PC-9 (cell line): ENCODE measurements around the gene NLGN1. TPM values are rescaled to one million over a fixed set of nuclear protein-coding genes. Genes with fewer than 3 reads are reported as not detected.

Experiments
- BruUV-seq: library from RNA; stranded (reverse); fragments of 400-500 nt; replicated peaks from 2 replicates; lab custom pipeline; 2021; lab: Mats Ljungman, UMichigan
- CTCF ChIA-PET: fragments of 300-600 bp; sonication (Branson Sonifier 250); formaldehyde crosslinking; loops from one replicate; lab custom pipeline; 2022; ENCODE audit warnings: antibody characterized with exemption; lab: Charles Lee
- POLR2A ChIA-PET: fragments of 300-600 bp; sonication (Branson Sonifier 250); formaldehyde crosslinking; loops from one replicate; lab custom pipeline; 2022; ENCODE audit warnings: antibody characterized with exemption; ENCODE audit not compliant: unreplicated experiment; lab: Charles Lee
- DNase-seq, 2 experiments: peaks; one replicate each; pipeline versions ENCODE4 v3.0.0 to v3.0.0-alpha.2; 2015 to 2022; ENCODE audit warnings: mixed read lengths in 1 of 2
- H2AFZ ChIP-seq: fragments of 200-600 bp; sonication (generic); 2 replicates; pipeline ENCODE4 v1.8.1; 2017; ENCODE audit warnings: antibody characterized with exemption
- H3F3A ChIP-seq: fragments of 200-600 bp; sonication (generic); 2 replicates; pipeline ENCODE4 v1.8.1; 2017; ENCODE audit warnings: antibody characterized with exemption, mild to moderate bottlenecking, low read depth; ENCODE audit not compliant: insufficient read depth
- H3K27ac ChIP-seq: fragments of 200-600 bp; sonication (generic); 2 replicates; pipeline ENCODE4 v1.6.1; 2016; ENCODE audit warnings: mixed run types
- H3K27me3 ChIP-seq: fragments of 200-600 bp; sonication (generic); 2 replicates; pipeline ENCODE4 v1.6.1; 2016; ENCODE audit warnings: low read depth, mixed run types; ENCODE audit not compliant: insufficient read depth
- H3K36me3 ChIP-seq: fragments of 200-600 bp; sonication (generic); 2 replicates; pipeline ENCODE4 v1.6.1; 2016; ENCODE audit warnings: low read depth, mixed run types
- H3K4me1 ChIP-seq: fragments of 200-600 bp; sonication (generic); replicated peaks from 2 replicates; pipeline ENCODE4 v1.6.1; 2016; ENCODE audit warnings: mixed run types; ENCODE audit not compliant: insufficient read depth
- H3K4me2 ChIP-seq: fragments of 200-600 bp; sonication (generic); 2 replicates; pipeline ENCODE4 v1.6.1; 2017; ENCODE audit warnings: mixed run types
- H3K4me3 ChIP-seq: fragments of 200-600 bp; sonication (generic); 2 replicates; pipeline ENCODE4 v1.6.1; 2016; ENCODE audit warnings: mixed run types
- H3K79me2 ChIP-seq: fragments of 200-600 bp; sonication (generic); 2 replicates; pipeline ENCODE4 v1.6.1; 2017; ENCODE audit warnings: low read depth, mixed run types
- H3K9me2 ChIP-seq: fragments of 200-600 bp; sonication (generic); 2 replicates; pipeline ENCODE4 v1.8.1; 2017; ENCODE audit warnings: mild to moderate bottlenecking; ENCODE audit not compliant: insufficient read depth
- H3K9me3 ChIP-seq: fragments of 200-600 bp; sonication (generic); 2 replicates; pipeline ENCODE4 v1.8.1; 2016; ENCODE audit warnings: low read depth; ENCODE audit not compliant: insufficient read depth
- H4K20me1 ChIP-seq: fragments of 200-600 bp; sonication (generic); 2 replicates; pipeline ENCODE4 v1.8.1; 2017; ENCODE audit not compliant: insufficient read depth
- EZH2 ChIP-seq: fragments of 200-600 bp; sonication (generic); IDR thresholded peaks from 2 replicates; pipeline ENCODE4 v1.8.0; 2017; ENCODE audit warnings: antibody characterized with exemption, low read depth
- intact Hi-C: fragments of 100-400 bp; cut with micrococcal nuclease; formaldehyde crosslinking; loops from one replicate; pipeline ENCODE4 v1.10.0; 2022; ENCODE audit not compliant: unreplicated experiment
- total RNA-seq: library from RNA; stranded (reverse); gene quantifications from 2 replicates; pipeline ENCODE4 v1.2.3, GENCODE V29; 2021
- TF ChIP-seq, protein P1 (sequence below): fragments of 200-600 bp; sonication (generic); conservative IDR thresholded peaks from 2 replicates; pipeline ENCODE4 v1.6.1; 2017; ENCODE audit warnings: mixed run types, antibody characterized with exemption, mild to moderate bottlenecking, moderate library complexity

NLGN1 gene
- total RNA-seq, 1 experiment from 2014 or later: 1.4 TPM

DNA sequence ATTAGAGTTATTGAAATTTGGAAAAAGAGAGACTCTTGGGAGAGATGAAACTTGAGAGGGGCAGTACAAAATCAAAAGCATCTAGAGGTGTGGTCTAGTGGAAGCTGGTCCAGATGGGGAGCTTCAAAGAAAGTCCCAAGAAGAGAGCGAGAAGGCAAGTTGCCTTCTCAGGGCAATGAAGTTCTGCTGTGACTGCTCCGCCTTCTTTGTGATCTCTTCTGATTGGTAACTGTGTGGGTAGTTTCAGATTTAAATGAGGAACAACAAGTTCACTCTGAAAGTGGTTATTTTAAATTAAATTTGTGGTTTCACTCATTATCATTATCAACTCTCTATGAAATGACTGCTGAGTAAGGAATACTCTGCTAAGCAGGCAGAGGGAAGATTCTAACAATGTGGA is 233.3 kb downstream of the NLGN1 start:
- POLR2A ChIA-PET: no interaction called here
- no peak overlapping the region for H2AFZ ChIP-seq
- H3K27ac ChIP-seq: no peak overlapping the region
- no peak overlapping the region for H3K4me3 ChIP-seq
- no peak for DNase-seq
- no peaks in the 10 kb centered on the region for H3K9me3 ChIP-seq
- H3F3A ChIP-seq: no peaks in the 10 kb centered on the region
- no peaks in the 10 kb centered on the region for H3K4me1 ChIP-seq
- intact Hi-C loops: no loop called here
- H3K9me2 ChIP-seq: no peaks in the 10 kb centered on the region
- H3K27me3 ChIP-seq: no peaks in the 10 kb centered on the region
- no TSS peak for BruUV-seq
- TF ChIP-seq, protein P1, sequence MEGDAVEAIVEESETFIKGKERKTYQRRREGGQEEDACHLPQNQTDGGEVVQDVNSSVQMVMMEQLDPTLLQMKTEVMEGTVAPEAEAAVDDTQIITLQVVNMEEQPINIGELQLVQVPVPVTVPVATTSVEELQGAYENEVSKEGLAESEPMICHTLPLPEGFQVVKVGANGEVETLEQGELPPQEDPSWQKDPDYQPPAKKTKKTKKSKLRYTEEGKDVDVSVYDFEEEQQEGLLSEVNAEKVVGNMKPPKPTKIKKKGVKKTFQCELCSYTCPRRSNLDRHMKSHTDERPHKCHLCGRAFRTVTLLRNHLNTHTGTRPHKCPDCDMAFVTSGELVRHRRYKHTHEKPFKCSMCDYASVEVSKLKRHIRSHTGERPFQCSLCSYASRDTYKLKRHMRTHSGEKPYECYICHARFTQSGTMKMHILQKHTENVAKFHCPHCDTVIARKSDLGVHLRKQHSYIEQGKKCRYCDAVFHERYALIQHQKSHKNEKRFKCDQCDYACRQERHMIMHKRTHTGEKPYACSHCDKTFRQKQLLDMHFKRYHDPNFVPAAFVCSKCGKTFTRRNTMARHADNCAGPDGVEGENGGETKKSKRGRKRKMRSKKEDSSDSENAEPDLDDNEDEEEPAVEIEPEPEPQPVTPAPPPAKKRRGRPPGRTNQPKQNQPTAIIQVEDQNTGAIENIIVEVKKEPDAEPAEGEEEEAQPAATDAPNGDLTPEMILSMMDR: no peak
- TF ChIP-seq EZH2: no peak
- no peak overlapping the region for H3K4me2 ChIP-seq
- CTCF ChIA-PET: no interaction called here
- H3K36me3 ChIP-seq: no peaks in the 10 kb centered on the region
- no peaks in the 10 kb centered on the region for H3K79me2 ChIP-seq
- H4K20me1 ChIP-seq: no peaks in the 10 kb centered on the region

DNA sequence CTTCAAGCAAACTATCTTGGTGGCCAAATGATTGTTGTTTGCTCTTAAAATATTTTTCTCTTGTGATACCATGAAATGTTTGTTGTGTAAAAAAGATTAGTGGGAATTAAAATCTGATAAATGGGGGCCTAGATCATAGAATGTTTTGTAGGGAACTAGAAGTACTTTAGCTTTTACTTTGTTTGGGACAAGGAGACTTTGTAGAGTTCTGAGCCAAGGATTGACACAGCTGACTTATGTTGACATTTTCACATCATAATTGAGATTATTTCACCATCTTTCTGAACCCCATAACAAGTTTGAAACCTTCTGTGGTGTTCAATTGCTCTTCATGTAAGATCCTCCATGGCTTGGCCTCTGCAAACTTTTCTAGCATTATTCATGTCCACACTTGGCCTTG is 235.4 kb downstream of the NLGN1 start:
- Histone ChIP-seq H3K9me3 (no peaks in the 10 kb centered on the region), H3K9me2 (no peaks in the 10 kb centered on the region), H3F3A (no peaks in the 10 kb centered on the region), H3K4me2 (no peak overlapping the region), H2AFZ (no peak overlapping the region), H3K4me3 (no peak overlapping the region), H3K27me3 (no peaks in the 10 kb centered on the region), H3K4me1 (no peaks in the 10 kb centered on the region), H3K27ac (no peak overlapping the region), H3K79me2 (no peaks in the 10 kb centered on the region), H4K20me1 (no peaks in the 10 kb centered on the region), H3K36me3 (no peaks in the 10 kb centered on the region)
- TF ChIP-seq, protein P1: no peak
- no peak for TF ChIP-seq EZH2
- DNase-seq: no peak
- intact Hi-C loops: no loop called here
- no TSS peak for BruUV-seq
- ChIA-PET CTCF (no interaction called here), POLR2A (no interaction called here)

DNA sequence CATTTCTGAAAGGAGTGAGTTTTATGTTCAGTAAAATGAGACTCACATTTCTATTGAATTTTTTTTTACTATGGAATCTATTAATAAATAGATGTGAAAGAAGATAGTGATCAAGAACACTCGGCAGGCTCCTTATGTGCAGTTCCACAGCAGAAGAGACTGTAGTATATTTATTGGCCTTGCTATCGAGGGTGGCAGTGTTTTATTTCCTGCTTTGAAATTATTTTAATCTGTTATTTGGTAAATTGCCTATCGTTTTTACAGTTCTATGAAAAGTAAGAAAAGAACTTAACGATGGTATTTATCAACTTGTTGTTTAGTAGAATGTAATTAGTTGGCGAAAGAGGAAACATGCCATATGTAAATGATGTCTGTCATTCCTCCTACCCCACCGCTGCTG is 238.3 kb downstream of the NLGN1 start:
- Histone ChIP-seq H3K27ac (no peak overlapping the region), H3K4me2 (no peak overlapping the region), H3K27me3 (no peaks in the 10 kb centered on the region), H3K9me2 (no peaks in the 10 kb centered on the region), H4K20me1 (no peaks in the 10 kb centered on the region), H3F3A (no peaks in the 10 kb centered on the region), H3K79me2 (no peaks in the 10 kb centered on the region), H3K9me3 (no peaks in the 10 kb centered on the region), H3K36me3 (no peaks in the 10 kb centered on the region), H3K4me1 (no peaks in the 10 kb centered on the region), H2AFZ (no peak overlapping the region), H3K4me3 (no peak overlapping the region)
- intact Hi-C loops: no loop called here
- ChIA-PET CTCF (no interaction called here), POLR2A (no interaction called here)
- TF ChIP-seq EZH2: no peak
- TF ChIP-seq, protein P1: no peak
- BruUV-seq: no TSS peak
- peak in 1 of 2 experiments; percentile 0 for DNase-seq
